GM18505 (cell line): ENCODE data around the gene CLIP1.
A peak's percentile ranks its signal among the peaks of the same experiment; 100 is the strongest.
"Not testable (repeated sequence)": the region's sequence is repeated elsewhere in the genome, so short reads cannot be mapped to it uniquely, and the experiment has no call there.

Source experiments
- ATAC-seq: cut with Tn5 transposase; IDR thresholded peaks from one replicate; pipeline ENCODE4 v1.9.1; 2021; ENCODE audit not compliant: unreplicated experiment
- POLR2A ChIP-seq: IDR thresholded peaks from 4 replicates; pipeline ENCODE4 v1.6.1; 2011; ENCODE audit warnings: borderline replicate concordance; ENCODE audit not compliant: insufficient read depth, insufficient read length; ENCODE audit errors: extremely low read depth

Gene CLIP1

DNA sequence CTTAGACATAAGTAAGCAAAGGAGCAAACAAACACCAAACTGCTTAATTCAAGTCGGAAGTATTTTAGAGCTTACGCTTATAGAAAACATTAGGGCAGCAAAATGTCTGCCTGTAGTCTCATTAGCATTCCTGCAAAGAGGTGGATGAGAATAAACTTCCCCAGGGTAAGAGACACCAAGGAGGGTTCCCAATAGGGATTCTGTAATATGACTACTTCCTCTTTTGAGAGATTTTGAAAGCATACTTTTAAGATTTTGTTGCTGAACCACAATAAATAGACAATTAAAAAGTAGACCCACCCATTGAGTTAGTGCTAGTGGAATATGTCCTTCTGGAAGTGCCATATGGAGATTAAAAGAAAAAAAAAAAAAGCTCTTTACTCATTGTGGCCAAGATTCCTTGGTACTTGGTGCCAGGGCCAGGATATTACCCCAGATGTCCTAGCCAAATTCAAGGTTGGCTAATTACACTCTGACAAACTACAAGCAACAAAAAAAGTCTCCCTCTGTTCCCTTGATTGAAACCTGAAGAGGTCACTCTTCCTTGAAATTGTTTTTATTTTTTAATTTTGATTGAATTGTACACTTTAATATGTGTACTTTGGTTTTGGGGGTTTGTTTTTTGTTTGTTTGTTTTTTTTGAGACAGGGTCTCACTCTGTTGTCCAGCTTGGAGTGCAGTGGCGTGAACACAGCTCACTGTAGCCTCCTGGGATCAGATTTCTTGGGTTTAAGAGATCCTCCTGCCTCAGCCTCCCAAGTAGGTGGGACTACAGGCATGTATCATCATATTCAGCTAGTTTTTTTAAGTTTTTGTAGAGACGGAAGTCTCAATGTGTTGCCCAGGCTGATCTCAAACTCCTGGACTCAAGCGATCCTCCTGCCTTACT, 8.7 kb downstream of the CLIP1 start:
- TF ChIP-seq POLR2A, result no peak
- ATAC-seq, result no peak

GRCh38 chr12:122412851-122413433, 9.5 kb downstream of the CLIP1 start:
- no peak for ATAC-seq
- TF ChIP-seq POLR2A, result no peak

DNA sequence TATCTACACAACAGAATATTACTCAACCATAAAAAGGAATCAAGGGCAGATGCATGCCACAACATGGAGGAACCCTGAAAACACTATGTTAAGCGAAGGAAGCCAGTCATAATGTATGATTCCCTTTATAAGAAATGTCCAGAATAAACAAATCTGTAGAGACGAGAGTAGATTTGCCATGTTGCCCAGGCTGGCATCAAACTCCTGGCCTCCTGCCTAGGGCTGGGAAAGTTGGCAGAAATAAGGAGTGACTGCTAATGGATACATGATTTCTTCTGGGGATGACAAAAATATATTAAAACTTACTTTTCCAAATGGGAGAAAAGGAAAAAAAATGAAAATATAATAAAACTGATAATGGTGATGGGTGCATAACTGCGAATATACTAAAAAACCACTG, 10.9 kb downstream of the CLIP1 start:
- no peak for TF ChIP-seq POLR2A
- no peak for ATAC-seq

DNA sequence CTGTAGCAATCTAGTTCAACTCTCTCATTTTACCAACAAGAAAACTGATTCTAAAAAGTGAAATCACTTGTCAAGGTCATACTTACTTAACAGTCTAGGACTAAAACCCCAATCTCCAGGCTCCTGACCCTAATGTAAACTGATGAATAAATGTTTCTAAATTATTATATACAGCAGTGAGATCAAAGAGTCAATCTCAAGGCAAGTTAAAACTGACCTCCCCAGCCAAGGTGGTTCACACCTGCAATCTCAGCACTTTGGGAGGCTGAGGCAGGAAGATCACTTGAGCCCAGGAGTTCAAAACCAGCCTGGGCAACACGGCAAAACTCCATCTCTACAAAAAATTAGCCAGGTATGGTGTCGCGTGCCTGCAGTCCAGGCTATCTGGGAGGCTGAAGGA, 15.3 kb downstream of the CLIP1 start:
- ATAC-seq, result no peak
- no peak for TF ChIP-seq POLR2A

DNA sequence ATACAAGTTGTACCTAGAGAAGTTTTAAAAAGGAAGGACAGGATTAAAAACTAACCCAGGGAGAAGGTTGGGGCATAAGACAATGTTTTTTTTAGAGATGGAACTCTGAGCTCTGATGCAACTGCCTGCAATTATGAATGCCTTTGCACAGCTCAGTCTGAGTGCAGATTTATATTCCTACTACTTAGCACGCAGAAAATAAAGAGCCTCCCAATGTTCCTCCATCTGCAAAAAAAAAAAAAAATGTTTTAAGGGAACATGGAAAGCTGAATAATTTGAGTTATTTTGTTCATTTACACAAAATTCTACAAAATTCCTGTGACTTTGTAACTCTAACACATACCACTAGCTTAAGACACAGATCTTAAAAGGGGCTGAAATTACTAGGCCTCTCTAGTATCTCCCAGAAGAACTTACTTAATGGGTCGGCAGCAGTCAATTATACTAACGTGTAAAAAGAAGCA, 15.7 kb downstream of the CLIP1 start:
- TF ChIP-seq POLR2A, result no peak
- no peak for ATAC-seq

DNA sequence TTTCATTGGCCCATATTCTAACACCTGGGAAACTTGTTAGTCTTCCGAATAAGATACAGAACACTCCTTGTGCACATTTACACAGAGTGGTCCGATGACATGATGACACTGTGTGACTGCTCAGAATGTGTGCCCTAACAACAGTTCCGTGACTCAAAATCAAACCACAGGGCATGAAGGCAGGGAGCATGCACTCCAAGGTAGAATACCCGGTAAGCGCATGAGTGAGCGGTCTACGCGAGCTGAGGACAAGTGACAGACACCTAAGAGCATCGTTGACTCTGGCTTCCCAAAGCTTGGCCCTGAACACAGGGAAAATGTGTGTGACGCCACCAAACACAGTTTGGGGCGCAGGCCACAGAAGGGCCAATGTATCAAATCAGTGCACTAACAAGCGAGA, 18.6 kb downstream of the CLIP1 start:
- ATAC-seq, result no peak
- no peak for TF ChIP-seq POLR2A

DNA sequence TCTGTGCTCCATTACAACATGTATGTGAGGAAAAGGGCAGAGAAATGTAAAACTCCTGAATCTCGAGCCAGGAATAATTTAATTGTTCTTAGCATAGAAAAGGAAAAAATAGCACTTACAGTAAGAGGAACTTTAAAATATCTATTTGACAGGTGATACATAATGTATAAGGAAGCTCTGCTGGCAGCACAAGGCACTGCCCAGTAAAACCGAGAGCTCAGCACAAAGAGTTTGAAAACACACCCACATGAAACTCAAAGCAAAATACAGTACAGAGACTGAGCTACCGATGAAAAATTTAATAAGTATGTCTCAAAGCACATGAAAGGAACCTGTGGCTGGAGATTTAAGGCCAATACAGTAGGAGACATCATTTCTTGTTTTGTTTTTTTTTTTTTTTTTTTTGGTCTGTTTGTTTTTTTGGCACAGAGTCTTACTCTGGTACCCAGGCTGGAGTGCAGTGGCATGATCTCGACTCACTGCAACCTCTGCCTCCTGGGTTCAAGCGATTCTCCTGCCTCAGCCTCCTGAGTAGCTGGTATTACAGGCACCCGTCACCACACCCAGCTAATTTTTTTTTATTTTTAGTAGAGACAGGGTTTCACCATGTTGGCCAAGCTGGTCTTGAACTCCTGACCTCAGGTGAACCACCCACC, 19.2 kb downstream of the CLIP1 start:
- TF ChIP-seq POLR2A, result no peak
- no peak for ATAC-seq

GRCh38 chr12:122402264-122402663, 20.2 kb downstream of the CLIP1 start:
- TF ChIP-seq POLR2A, result no peak
- ATAC-seq, result no peak

DNA sequence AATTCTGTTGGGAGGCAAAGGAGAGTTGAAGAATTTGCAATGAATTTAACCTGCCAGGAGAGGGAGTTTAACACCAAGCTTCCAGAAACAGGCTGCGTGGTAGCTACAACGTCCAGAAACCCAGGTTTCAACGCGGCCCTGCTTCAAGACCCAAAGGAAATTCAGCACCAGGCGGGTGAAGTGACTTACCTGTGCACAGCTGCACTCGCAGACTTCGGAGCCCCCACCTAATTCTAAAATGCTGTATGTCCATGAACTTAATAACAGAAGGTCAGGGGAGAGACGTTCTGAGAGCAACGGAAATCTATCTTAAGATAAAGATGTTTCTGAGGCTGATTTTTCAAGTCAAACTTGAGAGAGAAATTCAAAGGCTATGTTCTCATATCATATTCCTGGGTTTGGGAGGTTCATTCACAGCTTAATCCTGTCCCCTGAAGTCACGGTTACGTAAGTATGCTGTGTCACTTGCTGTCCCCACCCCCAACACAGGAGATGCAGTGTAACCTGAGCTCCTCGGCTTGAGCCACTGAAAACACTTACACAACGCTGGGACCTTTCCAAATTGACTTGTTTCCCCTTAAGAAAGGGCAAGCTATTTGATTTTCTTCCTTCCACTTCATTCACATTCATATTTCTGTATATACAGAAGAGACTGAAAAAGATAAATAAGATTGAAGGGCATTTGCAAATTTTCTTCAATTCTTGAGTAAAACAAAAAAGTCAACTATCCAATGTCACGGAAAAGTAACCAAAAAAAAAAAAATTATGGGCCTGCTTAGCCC, 22.7 kb downstream of the CLIP1 start:
- peak; percentile 41 for TF ChIP-seq POLR2A
- ATAC-seq, result no peak

DNA sequence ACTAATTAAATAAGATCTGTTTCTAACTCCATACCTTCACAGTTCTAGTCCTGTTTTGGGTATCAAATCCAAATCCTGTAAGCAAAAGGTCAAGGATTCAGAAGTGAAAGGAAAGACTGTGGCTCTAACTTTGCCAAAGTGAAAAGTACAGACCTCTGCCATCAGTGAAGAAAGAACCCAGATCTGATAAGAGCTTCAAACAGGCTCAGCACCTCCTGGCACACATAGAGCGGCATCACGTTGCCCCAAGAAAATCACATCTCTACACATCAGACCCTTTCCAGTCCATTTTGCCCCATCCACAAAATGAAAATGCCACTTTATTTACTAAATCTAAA, 23.2 kb downstream of the CLIP1 start:
- no peak for TF ChIP-seq POLR2A
- no peak for ATAC-seq

DNA sequence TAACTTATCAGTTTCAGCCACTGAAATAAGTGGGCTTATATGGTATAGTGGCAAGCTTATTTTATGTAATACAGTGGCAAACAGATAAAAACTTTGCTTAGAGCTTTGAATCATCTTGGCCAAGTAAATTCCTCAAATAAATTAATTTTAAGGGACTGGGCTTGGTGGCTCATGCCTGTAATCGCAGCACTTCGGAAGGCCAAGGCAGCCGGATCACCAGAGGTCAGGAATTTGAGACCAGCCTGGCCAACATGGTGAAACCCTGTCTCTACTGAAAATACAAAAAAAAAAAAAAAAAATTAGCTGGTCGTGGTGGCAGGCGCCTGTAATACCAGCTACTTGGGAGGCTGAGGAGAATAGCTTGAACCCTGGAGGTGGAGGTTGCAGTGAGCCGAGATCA, 24.5 kb downstream of the CLIP1 start:
- ATAC-seq, result not testable (repeated sequence)

DNA sequence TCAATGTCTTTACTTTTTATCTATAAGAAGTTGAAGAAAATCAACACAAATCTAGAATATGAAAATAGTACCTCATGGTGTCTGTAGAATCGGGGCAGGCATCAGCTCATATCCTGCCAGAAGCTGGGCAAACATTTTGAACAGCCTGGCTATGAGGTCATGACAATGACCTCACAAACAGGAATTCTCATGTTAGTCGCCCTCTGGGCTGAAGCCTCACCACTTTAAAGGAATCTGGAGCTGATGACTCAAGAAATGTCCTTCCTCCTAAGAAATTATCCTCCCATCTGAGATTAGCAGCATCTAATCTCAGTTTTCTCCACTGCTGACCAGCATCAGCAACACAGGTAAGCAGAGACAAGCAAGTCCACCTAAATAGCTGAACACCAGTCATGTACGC, 27.1 kb downstream of the CLIP1 start:
- TF ChIP-seq POLR2A, result no peak
- no peak for ATAC-seq

DNA sequence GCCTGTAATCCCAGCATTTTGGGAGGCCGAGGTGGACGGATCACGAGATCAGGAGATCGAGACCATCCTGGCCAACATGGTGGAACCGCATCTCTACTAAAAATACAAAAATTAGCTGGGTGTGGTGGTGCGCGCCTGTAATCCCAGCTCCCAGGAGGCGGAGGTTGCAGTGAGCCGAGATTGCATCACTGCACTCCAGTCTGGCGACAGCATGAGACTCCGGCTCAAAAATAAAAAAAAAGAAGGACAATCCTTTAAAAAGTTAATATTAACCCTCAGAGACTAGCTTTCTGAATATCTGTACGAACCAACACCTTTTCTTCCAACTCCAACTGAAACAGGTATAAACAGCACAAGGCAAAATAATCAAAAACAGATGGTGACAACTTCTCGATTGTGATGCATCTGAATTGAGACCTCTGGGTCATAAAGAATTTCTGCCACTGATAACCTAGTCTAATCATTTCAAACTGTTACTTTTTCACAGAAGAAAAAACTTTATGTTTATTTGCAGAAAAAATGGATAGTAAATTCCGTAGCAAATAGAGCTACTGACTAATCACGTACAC, 27.8 kb downstream of the CLIP1 start:
- no peak for TF ChIP-seq POLR2A
- no peak for ATAC-seq

DNA sequence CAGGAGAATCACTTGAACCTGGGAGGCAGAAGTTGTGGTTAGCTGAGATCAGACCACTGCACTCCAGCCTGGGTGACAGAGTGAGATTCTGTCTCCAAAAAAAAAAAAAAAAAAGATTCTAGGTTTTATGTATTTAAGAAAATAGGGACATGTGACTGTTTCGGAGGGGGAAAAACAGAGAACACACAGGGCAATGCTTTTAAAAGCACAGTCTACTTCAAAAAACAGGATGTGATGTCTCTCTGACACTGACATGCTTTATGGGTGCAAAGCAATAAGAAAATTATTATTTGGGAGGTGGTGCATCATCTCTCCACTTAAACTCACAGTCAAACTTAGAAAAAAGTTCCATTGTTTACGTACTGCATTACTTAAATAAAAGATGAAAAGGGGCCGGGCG, 28.7 kb downstream of the CLIP1 start:
- no peak for ATAC-seq
- no peak for TF ChIP-seq POLR2A

DNA sequence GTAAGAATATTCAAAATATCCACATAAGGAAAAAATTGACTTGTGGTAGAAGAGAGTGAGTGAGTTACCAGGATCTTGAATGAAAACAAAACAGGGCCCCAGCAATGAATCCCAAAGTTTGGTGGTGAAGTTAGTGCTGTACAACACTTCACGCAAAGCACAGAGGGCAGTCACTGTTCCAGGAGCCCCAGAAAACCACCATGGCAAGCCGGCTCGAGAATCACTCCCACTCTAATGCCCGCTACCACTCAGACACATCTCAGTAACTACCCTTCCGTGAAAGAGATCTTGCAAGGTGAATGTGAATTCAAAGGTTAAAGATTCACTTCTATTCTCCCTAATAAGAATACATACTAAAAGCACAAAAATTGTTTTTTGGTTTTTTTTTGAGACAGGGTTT, 30.1 kb downstream of the CLIP1 start:
- TF ChIP-seq POLR2A, result no peak
- no peak for ATAC-seq
